Gastroesophageal sphincter (tissue), 4 donors: Measurements from ENCODE around the gene AGBL4. TPM values are rescaled to one million over a fixed set of nuclear protein-coding genes. Genes with fewer than 3 reads are reported as not detected.
"Not testable (repeated sequence)": the region's sequence is repeated elsewhere in the genome, so short reads cannot be mapped to it uniquely, and the experiment has no call there.

Experiments
- ATAC-seq: fragments of 150-250 bp; one replicate; pipeline ENCODE4 v1.9.1; 2016; ENCODE audit warnings: mild to moderate bottlenecking, moderate library complexity
- H3K27ac ChIP-seq, 4 donors: fragments of 200-600 bp; sonication (generic) in 3 of 4; 1 replicate in 3 of 4; 2 replicates in 1 of 4; pipeline ENCODE4 v1.5.1; 2016 to 2019
- H3K27me3 ChIP-seq: fragments of 200-600 bp; sonication (generic); one replicate; pipeline ENCODE4 v1.5.1; 2019
- H3K36me3 ChIP-seq, 2 donors: fragments of 200-600 bp; sonication (generic); one replicate each; pipeline ENCODE4 v1.5.1; 2019; ENCODE audit warnings: control low read depth in 1 of 2
- H3K4me1 ChIP-seq, 3 donors: fragments of 200-600 bp; sonication (generic); 1 replicate in 2 of 3; 2 replicates in 1 of 3; pipeline ENCODE4 v1.5.1; 2016 to 2019; ENCODE audit warnings: control low read depth in 2 of 3
- H3K4me3 ChIP-seq, 2 donors: fragments of 200-600 bp; sonication (generic); one replicate each; pipeline ENCODE4 v1.5.1; 2019; ENCODE audit warnings: mild to moderate bottlenecking in 1 of 2, moderate library complexity in 1 of 2
- H3K9me3 ChIP-seq, 3 donors: fragments of 200-600 bp; sonication (generic); one replicate each; pipeline ENCODE4 v1.5.1; 2017 to 2019; ENCODE audit warnings: control low read depth in 2 of 3
- CTCF ChIP-seq, 4 experiments: fragments of 200-600 bp in 2 of 4; fragments of 450-650 bp in 2 of 4; sonication (generic) in 1 of 4; IDR thresholded peaks; one replicate each; pipeline ENCODE4 v1.5.1; 2017 to 2019; ENCODE audit warnings: antibody characterized with exemption in 4 of 4, mild to moderate bottlenecking in 2 of 4, moderate library complexity in 2 of 4
- EP300 ChIP-seq: sonication (generic); formaldehyde crosslinking; IDR thresholded peaks from one replicate; pipeline ENCODE4 v1.6.1; 2017; ENCODE audit warnings: antibody characterized with exemption, mild to moderate bottlenecking
- POLR2A ChIP-seq, 2 donors: fragments of 450-650 bp; IDR thresholded peaks; one replicate each; pipeline ENCODE4 v1.6.1; 2017; ENCODE audit warnings: antibody characterized with exemption in 2 of 2, mild to moderate bottlenecking in 2 of 2, moderate library complexity in 1 of 2
- POLR2AphosphoS5 ChIP-seq: sonication (generic); formaldehyde crosslinking; IDR thresholded peaks from one replicate; pipeline ENCODE4 v1.6.1; 2017; ENCODE audit warnings: antibody characterized with exemption
- WGBS, 2 donors: methylation state at CpG; one replicate each; pipeline ENCODE4 v1.1.5; 2018; ENCODE audit warnings: low coverage in 1 of 2; 5-methylcytosine and 5-hydroxymethylcytosine counted together
- total RNA-seq, 4 donors: library from RNA; depleted of rRNA; stranded (reverse); fragments of >200 nt; gene quantifications; one replicate each; pipeline ENCODE4 v1.1.0, GENCODE V29; 2016

Gene AGBL4
- total RNA-seq, 4 donors from 2014 or later = 1.6 TPM; not detected in 3

- no peak for ATAC-seq
- Histone ChIP-seq H3K27ac (no peak overlapping the region), H3K4me1 (no peaks in the 10 kb centered on the region), H3K27me3 (no peaks in the 10 kb centered on the region), H3K9me3 (peaks cover 0 to 42% (median 0%) of the 10 kb centered on the region in 3 donors), H3K4me3 (no peak overlapping the region), H3K36me3 (no peaks in the 10 kb centered on the region)
- 77% methylated on average over 2 of the region's 2 CpGs; no CpG with 5 or more reads in 1 of the 2 donors for WGBS, 2 donors
- TF ChIP-seq CTCF (IDR thresholded peaks at IDR 0.05) (no peak), POLR2A (IDR thresholded peaks at IDR 0.05) (no peak), EP300 (no peak), POLR2AphosphoS5 (no peak)
These were observed 181.2 kb downstream of the AGBL4 start for GRCh38 chr1:49842596-49842995.

- Histone ChIP-seq H3K4me1 (no peaks in the 10 kb centered on the region), H3K27ac (no peak overlapping the region), H3K36me3 (no peaks in the 10 kb centered on the region), H3K4me3 (no peak overlapping the region), H3K27me3 (no peaks in the 10 kb centered on the region), H3K9me3 (peaks cover 0 to 42% (median 0%) of the 10 kb centered on the region in 3 donors)
- 94 to 100% methylated on average over 1 to 9 of the region's 13 CpGs for WGBS, 2 donors
- TF ChIP-seq POLR2AphosphoS5 = no peak
- TF ChIP-seq EP300 = no peak
- TF ChIP-seq POLR2A (IDR thresholded peaks at IDR 0.05) = no peak
- TF ChIP-seq CTCF (IDR thresholded peaks at IDR 0.05) = no peak
- ATAC-seq = no peak
These were observed 182.0 kb downstream of the AGBL4 start for GRCh38 chr1:49841767-49842166.

- no peaks in the 10 kb centered on the region for H3K9me3 ChIP-seq
- no peaks in the 10 kb centered on the region for H3K36me3 ChIP-seq
- H3K27me3 ChIP-seq = no peaks in the 10 kb centered on the region
- no peak for ATAC-seq
- H3K27ac ChIP-seq = no peak overlapping the region
- WGBS, 2 donors = 58% methylated on average over 1 of the region's 1 CpG; no CpG with 5 or more reads in 1 of the 2 donors
- no peak overlapping the region for H3K4me3 ChIP-seq
- H3K4me1 ChIP-seq = no peaks in the 10 kb centered on the region
- TF ChIP-seq POLR2AphosphoS5 (no peak), POLR2A (IDR thresholded peaks at IDR 0.05) (no peak), CTCF (IDR thresholded peaks at IDR 0.05) (no peak), EP300 (no peak)
These were observed 199.5 kb downstream of the AGBL4 start for GRCh38 chr1:49824261-49824660.

GRCh38 chr1:49817681-49818080 is 206.1 kb downstream of the AGBL4 start:
- no peak for TF ChIP-seq POLR2AphosphoS5
- no peak for TF ChIP-seq POLR2A (IDR thresholded peaks at IDR 0.05)
- no peak for TF ChIP-seq CTCF (IDR thresholded peaks at IDR 0.05)
- no peak for TF ChIP-seq EP300
- WGBS, 2 donors = 33 to 49% methylated on average over 1 to 2 of the region's 2 CpGs
- Histone ChIP-seq H3K27me3 (no peaks in the 10 kb centered on the region), H3K27ac (no peak overlapping the region), H3K4me3 (no peak overlapping the region), H3K4me1 (no peaks in the 10 kb centered on the region), H3K9me3 (no peaks in the 10 kb centered on the region), H3K36me3 (no peaks in the 10 kb centered on the region)
- no peak for ATAC-seq

- H3K4me1 ChIP-seq, H3K9me3 ChIP-seq, ATAC-seq, H3K27me3 ChIP-seq, H3K4me3 ChIP-seq, H3K36me3 ChIP-seq, H3K27ac ChIP-seq: not testable (repeated sequence)
- WGBS, 2 donors = 89 to 100% methylated on average over 5 to 14 of the region's 17 CpGs
These were observed 236.7 kb downstream of the AGBL4 start for GRCh38 chr1:49787013-49787412.
